K562 (cell line): ENCODE results near the gene S100A9. TPM values are rescaled to one million over a fixed set of nuclear protein-coding genes. Genes with fewer than 3 reads are reported as not detected.

Experiments
- ATAC-seq: fragments of 200-7000 bp; cut with Tn5 transposase; 3 replicates; pipeline ENCODE4 v1.9.1; 2020; ENCODE audit warnings: moderate library complexity
- BruUV-seq: library from RNA; stranded (reverse); fragments of 400-500 nt; replicated peaks from 2 replicates; lab custom pipeline; 2021; lab: Mats Ljungman, UMichigan
- CTCF ChIA-PET: fragments of 300-600 bp; formaldehyde crosslinking; extraction: SDS; loops from one replicate; lab custom pipeline; 2021; ENCODE audit warnings: low intra/inter-chr PET ratio; lab: Yijun Ruan, JAX
- POLR2A ChIA-PET: fragments of 300-600, 350-650 bp; sonication (Branson Sonifier 250); formaldehyde crosslinking; extraction: SDS; loops from one replicate; lab custom pipeline; 2021; ENCODE audit warnings: antibody characterized with exemption, inconsistent platforms; lab: Yijun Ruan, JAX
- DNase-seq, 4 experiments: peaks; one replicate each; pipeline versions ENCODE4 v3.0.0 to v3.0.0-alpha.2; 2011 to 2018; ENCODE audit warnings: low spot score in 3 of 4, mixed read lengths in 3 of 4; ENCODE audit errors: extremely low read depth in 1 of 4
- FAIRE-seq: peaks from 2 replicates; lab custom pipeline; 2011; peaks lifted over from hg19 to GRCh38; lab: Jason Lieb, UNC
- H2AFZ ChIP-seq: 2 replicates; pipeline ENCODE4 v1.6.0; 2011; ENCODE audit warnings: low read depth, low read length, control low read depth, inconsistent platforms
- H3K27ac ChIP-seq: fragments of 200-600 bp; 3 replicates; pipeline ENCODE4 v1.8.0; 2011; ENCODE audit warnings: low read depth, mild to moderate bottlenecking, control low read depth, inconsistent platforms, low read length, moderate library complexity, mixed read lengths; ENCODE audit errors: extremely low read depth
- H3K27me3 ChIP-seq, 2 experiments: fragments of 300-600 bp in 1 of 2; 2 replicates in 1 of 2; 3 replicates in 1 of 2; pipeline versions ENCODE4 v1.6.0 to v1.8.0; 2011; ENCODE audit warnings: inconsistent platforms in 2 of 2, low read length in 2 of 2, mild to moderate bottlenecking in 1 of 2, mixed read lengths in 1 of 2, moderate library complexity in 1 of 2; ENCODE audit not compliant: control insufficient read depth in 2 of 2, insufficient read depth in 2 of 2
- H3K36me3 ChIP-seq: fragments of 300-600 bp; 3 replicates; pipeline ENCODE4 v1.8.0; 2011; ENCODE audit warnings: mild to moderate bottlenecking, low read length, inconsistent platforms; ENCODE audit not compliant: control insufficient read depth, insufficient read depth
- H3K4me1 ChIP-seq, 2 experiments: fragments of 200-600 bp in 1 of 2; replicated peaks in 1 of 2; 2 replicates in 1 of 2; 3 replicates in 1 of 2; pipeline versions ENCODE4 v1.5.1 to v1.8.0; 2011; ENCODE audit warnings: inconsistent platforms in 2 of 2, low read length in 2 of 2, mild to moderate bottlenecking in 1 of 2, mixed read lengths in 1 of 2, moderate library complexity in 1 of 2; ENCODE audit not compliant: control insufficient read depth in 2 of 2, insufficient read depth in 2 of 2
- H3K4me2 ChIP-seq: 2 replicates; pipeline ENCODE4 v1.6.1; 2011; ENCODE audit warnings: low read length, control low read depth, inconsistent platforms, mixed read lengths; ENCODE audit not compliant: insufficient read depth
- H3K4me3 ChIP-seq: fragments of 200-600 bp; sonication (generic), shearing (Covaris generic); 2 replicates; pipeline ENCODE4 v1.5.1; 2016; ENCODE audit warnings: control low read depth, inconsistent platforms
- H3K79me2 ChIP-seq: fragments of 200-600 bp; 3 replicates; pipeline ENCODE4 v1.8.0; 2011; ENCODE audit warnings: low read length, inconsistent platforms; ENCODE audit not compliant: control insufficient read depth, insufficient read depth
- H3K9ac ChIP-seq, 2 experiments: 2 replicates each; pipeline versions ENCODE4 v1.6.0 to v1.6.1; 2011; ENCODE audit warnings: low read depth in 2 of 2, low read length in 2 of 2, control low read depth in 1 of 2, inconsistent platforms in 1 of 2, mild to moderate bottlenecking in 1 of 2, mixed read lengths in 1 of 2; ENCODE audit not compliant: insufficient read depth in 1 of 2
- H3K9me1 ChIP-seq: one replicate; pipeline ENCODE4 v1.6.0; 2011; ENCODE audit warnings: inconsistent platforms, mild to moderate bottlenecking, low read length, moderate library complexity; ENCODE audit not compliant: control insufficient read depth, insufficient read depth
- H3K9me3 ChIP-seq: replicated peaks from 2 replicates; pipeline ENCODE4 v1.5.1; 2011; ENCODE audit warnings: low read depth, low read length, inconsistent platforms; ENCODE audit not compliant: control insufficient read depth, insufficient read depth
- H4K20me1 ChIP-seq: replicated peaks from 2 replicates; pipeline ENCODE4 v1.6.1; 2011; ENCODE audit warnings: low read length, inconsistent platforms, mixed read lengths; ENCODE audit not compliant: control insufficient read depth, insufficient read depth
- CLOCK ChIP-seq: fragments of 250-450 bp; sonication (Bioruptor Pico); IDR thresholded peaks from 2 replicates; pipeline ENCODE4 v1.4.0; 2020; ENCODE audit warnings: mild to moderate bottlenecking, moderate library complexity, borderline replicate concordance
- ELK1 ChIP-seq: sonication (generic); formaldehyde crosslinking; IDR thresholded peaks from 2 replicates; pipeline ENCODE4 v1.8.1; 2022; ENCODE audit warnings: missing genetic modification reagents
- MEF2D ChIP-seq: conservative IDR thresholded peaks from 2 replicates; pipeline ENCODE4 v1.6.1; 2016; ENCODE audit warnings: low read depth, missing genetic modification characterization, missing compliant biosample characterization
- PBX2 ChIP-seq, 2 experiments: IDR thresholded peaks in 1 of 2; conservative IDR thresholded peaks in 1 of 2; 2 replicates each; pipeline ENCODE4 v1.6.1; 2016; ENCODE audit warnings: low read depth in 2 of 2, mild to moderate bottlenecking in 1 of 2, missing compliant biosample characterization in 1 of 2, missing genetic modification characterization in 1 of 2, moderate library complexity in 1 of 2
- U2AF2 ChIP-seq: fragments of 200-400 bp; formaldehyde crosslinking; optimal IDR thresholded peaks from 2 replicates; pipeline ENCODE3; 2017; ENCODE audit warnings: low read depth, mild to moderate bottlenecking, low read length
- VEZF1 ChIP-seq: fragments of 200-800 bp; sonication (Bioruptor generic); IDR thresholded peaks from 2 replicates; pipeline ENCODE4 v1.6.1; 2017; ENCODE audit warnings: missing genetic modification characterization, missing compliant biosample characterization
- ZC3H4 ChIP-seq: sonication (generic); formaldehyde crosslinking; IDR thresholded peaks from 2 replicates; pipeline ENCODE4 v1.9.0; 2021; ENCODE audit warnings: missing genetic modification reagents, borderline replicate concordance
- ZFPM2 ChIP-seq: fragments of 250-450 bp; sonication (Bioruptor Pico); IDR thresholded peaks from 2 replicates; pipeline ENCODE4 v1.5.1; 2022; ENCODE audit warnings: mild to moderate bottlenecking
- WGBS: fragments of 100-300 bp; shearing (Covaris generic); methylation state at CpG from one replicate; pipeline ENCODE4 v1.1.6; 2016; ENCODE audit warnings: low coverage, mixed read lengths; ENCODE audit not compliant: insufficient coverage; ENCODE audit errors: missing lambda C conversion rate; 5-methylcytosine and 5-hydroxymethylcytosine counted together
- in situ Hi-C: fragments of 300-500 bp; cut with MboI; formaldehyde crosslinking; loops from 4 replicates; pipeline ENCODE4 v1.15.0; 2018; ENCODE audit warnings: inconsistent platforms, mixed read lengths
- intact Hi-C: fragments of 100-400 bp; cut with micrococcal nuclease; formaldehyde crosslinking; loops from 2 replicates; pipeline ENCODE4 v1.14.2; 2022
- polyA plus RNA-seq, 8 experiments: library from polyadenylated mRNA; depleted of rRNA in 4 of 8; stranded (reverse) in 5 of 8; unstranded in 3 of 8; fragments of >200 nt; fragmentation: Nextera tagmentation in 2 of 8; fragmentation: Illumina TruSeq in 1 of 8; extraction: Ambion mirVana in 2 of 8; extraction: Trizol in 1 of 8; gene quantifications; 2 replicates each; pipeline versions ENCODE4 v1.2.1 to v1.2.3, GENCODE V29; 2011 to 2014; ENCODE audit warnings: inconsistent platforms in 1 of 8, missing spikeins in 1 of 8
- total RNA-seq, 7 experiments: library from RNA; depleted of rRNA in 6 of 7; stranded (reverse); fragments of >200 nt in 6 of 7; fragmentation: Illumina TruSeq in 2 of 7; extraction: Trizol in 2 of 7; gene quantifications; 2 replicates each; pipeline versions ENCODE4 v1.2.1 to v1.2.3, GENCODE V29; 2011 to 2021; ENCODE audit warnings: low replicate concordance in 1 of 7

Gene S100A9
- total and polyA plus RNA-seq, 9 of the 15 experiments (the other 6 are each of a cell fraction or from before 2014, with no cell fraction given) = 0.80 TPM; not detected in 8

- TF ChIP-seq PBX2 (CRISPR knock-in tag; IDR thresholded peaks at IDR 0.05; ENCODE audit: low read depth) (no peak), PBX2 (tag; conservative IDR thresholded peaks at IDR 0.05; ENCODE audit: low read depth) (0 out of 2 replicates have a peak, but pooled peaks have one; percentile 14)
These were observed at the start of gene S100A9 (continued) for GRCh38 chr1:153357853-153358690.

GRCh38 chr1:153308540-153308939 is 49.1 kb upstream of the S100A9 start:
- Histone ChIP-seq H3K36me3 (no peaks in the 10 kb centered on the region), H3K27ac (no peak overlapping the region), H4K20me1 (no peaks in the 10 kb centered on the region), H3K79me2 (no peaks in the 10 kb centered on the region), H3K9me1 (no peaks in the 10 kb centered on the region), H3K9me3 (no peaks in the 10 kb centered on the region), H3K4me1 (peaks cover 0 to 4% of the 10 kb centered on the region in 2 experiments; a peak in 1 of 5 replicates), H2AFZ (no peak overlapping the region), H3K4me3 (no peak overlapping the region), H3K27me3 (peaks cover 15 to 37% of the 10 kb centered on the region in 2 experiments), H3K4me2 (no peak overlapping the region), H3K9ac (no peak overlapping the region)
- TF ChIP-seq MEF2D (tag) (no peak), VEZF1 (CRISPR knock-in tag) (no peak), U2AF2 (no peak), ZC3H4 (CRISPR knock-in tag) (no peak), ELK1 (CRISPR knock-in tag) (no peak), CLOCK (no peak), ZFPM2 (no peak)
- DNase-seq (no peak), FAIRE-seq (no peak), ATAC-seq (no peak)
- intact Hi-C loops = no loop called here
- WGBS = 13% methylated on average over 2 of the region's 2 CpGs
- ChIA-PET CTCF (no interaction called here), POLR2A (no interaction called here)
- no TSS peak for BruUV-seq
- in situ Hi-C loops = no loop called here
